HEK293 (cell line): ENCODE data around the gene RUNX1.

ENCODE experiments used
- CTCF ChIA-PET: fragments of 350-600 bp; formaldehyde crosslinking; extraction: SDS; loops from one replicate; lab custom pipeline; 2021; ENCODE audit warnings: antibody characterized with exemption; lab: Yijun Ruan, JAX
- POLR2A ChIA-PET: fragments of 300-600 bp; formaldehyde crosslinking; extraction: SDS; loops from one replicate; lab custom pipeline; 2020; ENCODE audit warnings: antibody characterized with exemption, inconsistent platforms; lab: Yijun Ruan, JAX
- H3K27ac ChIP-seq: fragments of 200-500 bp; sonication (Bioruptor generic); 2 replicates; pipeline ENCODE4 v1.5.1; 2014; ENCODE audit warnings: low read depth, low read length, control low read depth, inconsistent platforms; ENCODE audit errors: extremely low read depth
- H3K36me3 ChIP-seq, 2 experiments: fragments of 200-500 bp in 1 of 2; sonication (Bioruptor generic) in 1 of 2; 1 replicate in 1 of 2; 2 replicates in 1 of 2; pipeline ENCODE4 v1.5.1; 2014 to 2017; ENCODE audit warnings: inconsistent platforms in 2 of 2, low read length in 2 of 2; ENCODE audit not compliant: control insufficient read depth in 2 of 2, insufficient read depth in 1 of 2
- H3K4me1 ChIP-seq: fragments of 200-500 bp; sonication (Bioruptor generic); 2 replicates; pipeline ENCODE4 v1.5.1; 2014; ENCODE audit warnings: mild to moderate bottlenecking, low read length, inconsistent platforms; ENCODE audit not compliant: control insufficient read depth, insufficient read depth
- H3K4me3 ChIP-seq: 2 replicates; pipeline ENCODE4 v1.5.1; 2011; ENCODE audit warnings: low read depth, mild to moderate bottlenecking, control low read depth, low read length, moderate library complexity
- H3K9me3 ChIP-seq: fragments of 200-500 bp; sonication (Bioruptor generic); 2 replicates; pipeline ENCODE4 v1.5.1; 2014; ENCODE audit warnings: low read depth, low read length, inconsistent platforms; ENCODE audit not compliant: control insufficient read depth, insufficient read depth
- CTCF ChIP-seq: fragments of 450-650 bp; formaldehyde crosslinking; IDR thresholded peaks from 2 replicates; pipeline ENCODE4 v1.5.1; 2016; ENCODE audit warnings: missing biosample characterization, missing genetic modification characterization
- GLI4 ChIP-seq: fragments of 450-650 bp; formaldehyde crosslinking; IDR thresholded peaks from 2 replicates; pipeline ENCODE4 v1.5.1; 2016; ENCODE audit warnings: missing biosample characterization, missing genetic modification characterization
- HOXD13 ChIP-seq: sonication (generic); formaldehyde crosslinking; IDR thresholded peaks from 2 replicates; pipeline ENCODE4 v1.8.0; 2022; ENCODE audit warnings: missing genetic modification reagents, borderline replicate concordance
- KLF7 ChIP-seq: fragments of 450-650 bp; formaldehyde crosslinking; IDR thresholded peaks from 2 replicates; pipeline ENCODE4 v1.5.1; 2016; ENCODE audit warnings: missing biosample characterization, missing genetic modification characterization, borderline replicate concordance
- KLF9 ChIP-seq: fragments of 450-650 bp; formaldehyde crosslinking; IDR thresholded peaks from 2 replicates; pipeline ENCODE4 v1.5.1; 2016; ENCODE audit warnings: missing biosample characterization, missing genetic modification characterization, low read depth
- MYNN ChIP-seq: fragments of 450-650 bp; formaldehyde crosslinking; IDR thresholded peaks from 2 replicates; pipeline ENCODE4 v1.5.1; 2016; ENCODE audit warnings: missing biosample characterization, missing genetic modification characterization, borderline replicate concordance
- PRDM10 ChIP-seq: fragments of 450-650 bp; formaldehyde crosslinking; IDR thresholded peaks from 2 replicates; pipeline ENCODE4 v1.5.1; 2016; ENCODE audit warnings: missing biosample characterization, missing genetic modification characterization
- PRDM4 ChIP-seq: fragments of 450-650 bp; formaldehyde crosslinking; IDR thresholded peaks from 2 replicates; pipeline ENCODE4 v1.5.1; 2017; ENCODE audit warnings: missing biosample characterization, missing genetic modification characterization
- TRIM28 ChIP-seq: IDR thresholded peaks from 2 replicates; pipeline ENCODE4 v1.6.1; 2011; ENCODE audit warnings: low read length, control low read depth, borderline replicate concordance
- YY2 ChIP-seq: fragments of 450-650 bp; formaldehyde crosslinking; IDR thresholded peaks from 2 replicates; pipeline ENCODE4 v1.5.1; 2016; ENCODE audit warnings: missing biosample characterization, missing genetic modification characterization
- ZNF157 ChIP-seq: fragments of 450-650 bp; formaldehyde crosslinking; IDR thresholded peaks from 2 replicates; pipeline ENCODE4 v1.5.1; 2016; ENCODE audit warnings: missing biosample characterization, missing genetic modification characterization
- ZNF202 ChIP-seq: fragments of 450-650 bp; formaldehyde crosslinking; IDR thresholded peaks from 2 replicates; pipeline ENCODE4 v1.5.1; 2016; ENCODE audit warnings: missing biosample characterization, missing genetic modification characterization, borderline replicate concordance
- ZNF223 ChIP-seq: fragments of 450-650 bp; formaldehyde crosslinking; IDR thresholded peaks from 2 replicates; pipeline ENCODE4 v1.5.1; 2016; ENCODE audit warnings: missing biosample characterization, missing genetic modification characterization
- ZNF24 ChIP-seq: fragments of 450-650 bp; formaldehyde crosslinking; IDR thresholded peaks from 2 replicates; pipeline ENCODE4 v1.5.1; 2016; ENCODE audit warnings: missing biosample characterization, missing genetic modification characterization
- ZNF302 ChIP-seq: fragments of 450-650 bp; formaldehyde crosslinking; IDR thresholded peaks from 2 replicates; pipeline ENCODE4 v1.5.1; 2016; ENCODE audit warnings: missing biosample characterization, missing genetic modification characterization, low read depth
- ZNF341 ChIP-seq: fragments of 450-650 bp; formaldehyde crosslinking; IDR thresholded peaks from 2 replicates; pipeline ENCODE4; 2016; ENCODE audit warnings: low read depth, missing biosample characterization, missing genetic modification characterization
- ZNF624 ChIP-seq: fragments of 450-650 bp; formaldehyde crosslinking; IDR thresholded peaks from 2 replicates; pipeline ENCODE4 v1.5.1; 2017; ENCODE audit warnings: missing biosample characterization, missing genetic modification characterization
- ZNF670 ChIP-seq: fragments of 450-650 bp; formaldehyde crosslinking; IDR thresholded peaks from 2 replicates; pipeline ENCODE4 v1.5.1; 2016; ENCODE audit warnings: missing biosample characterization, missing genetic modification characterization, low read depth
- ZNF791 ChIP-seq: fragments of 450-650 bp; formaldehyde crosslinking; IDR thresholded peaks from 2 replicates; pipeline ENCODE4 v1.5.1; 2016; ENCODE audit warnings: missing biosample characterization, missing genetic modification characterization
- TF ChIP-seq, protein P1 (sequence below): fragments of 450-650 bp; formaldehyde crosslinking; conservative IDR thresholded peaks from 2 replicates; pipeline ENCODE4 v1.5.1; 2016; ENCODE audit warnings: low read depth, missing biosample characterization, missing genetic modification characterization
- TF ChIP-seq, protein P2 (sequence below): fragments of 450-650 bp; formaldehyde crosslinking; IDR thresholded peaks from 2 replicates; pipeline ENCODE4 v1.5.1; 2016; ENCODE audit warnings: missing biosample characterization, missing genetic modification characterization
- TF ChIP-seq, protein P3 (sequence below): fragments of 450-650 bp; formaldehyde crosslinking; IDR thresholded peaks from 2 replicates; pipeline ENCODE4 v1.5.1; 2016; ENCODE audit warnings: missing biosample characterization, missing genetic modification characterization, low read depth

RUNX1 gene

DNA sequence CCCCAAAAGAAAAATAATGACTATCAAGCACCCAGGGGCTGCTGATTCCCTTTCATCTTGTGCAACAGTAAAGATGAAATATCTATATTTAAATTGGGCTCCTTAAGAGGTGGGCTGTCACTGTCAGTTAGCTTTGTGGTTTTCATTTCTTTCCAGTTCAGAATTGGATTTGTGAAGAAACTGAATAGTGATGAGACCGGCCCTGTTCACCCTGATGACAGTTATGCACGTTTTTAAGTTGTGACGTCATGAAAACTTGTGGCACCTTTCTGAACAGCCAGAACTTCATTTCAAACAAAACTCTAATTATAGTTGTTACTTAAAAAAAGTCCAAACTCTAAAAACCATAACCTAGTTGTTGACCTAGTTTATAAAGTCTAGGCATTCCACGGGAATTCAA, 125.9 kb downstream of the RUNX1 start (continued):
- TF ChIP-seq PRDM4 (tag by site-specific recombination) (no peak), ZNF223 (tag by site-specific recombination) (no peak), YY2 (tag by site-specific recombination) (no peak), MYNN (tag by site-specific recombination) (no peak), ZNF24 (no peak), ZNF791 (no peak), ZNF202 (no peak), KLF9 (tag by site-specific recombination) (no peak), ZNF670 (tag by site-specific recombination) (no peak), GLI4 (no peak)
- TF ChIP-seq, protein P1, sequence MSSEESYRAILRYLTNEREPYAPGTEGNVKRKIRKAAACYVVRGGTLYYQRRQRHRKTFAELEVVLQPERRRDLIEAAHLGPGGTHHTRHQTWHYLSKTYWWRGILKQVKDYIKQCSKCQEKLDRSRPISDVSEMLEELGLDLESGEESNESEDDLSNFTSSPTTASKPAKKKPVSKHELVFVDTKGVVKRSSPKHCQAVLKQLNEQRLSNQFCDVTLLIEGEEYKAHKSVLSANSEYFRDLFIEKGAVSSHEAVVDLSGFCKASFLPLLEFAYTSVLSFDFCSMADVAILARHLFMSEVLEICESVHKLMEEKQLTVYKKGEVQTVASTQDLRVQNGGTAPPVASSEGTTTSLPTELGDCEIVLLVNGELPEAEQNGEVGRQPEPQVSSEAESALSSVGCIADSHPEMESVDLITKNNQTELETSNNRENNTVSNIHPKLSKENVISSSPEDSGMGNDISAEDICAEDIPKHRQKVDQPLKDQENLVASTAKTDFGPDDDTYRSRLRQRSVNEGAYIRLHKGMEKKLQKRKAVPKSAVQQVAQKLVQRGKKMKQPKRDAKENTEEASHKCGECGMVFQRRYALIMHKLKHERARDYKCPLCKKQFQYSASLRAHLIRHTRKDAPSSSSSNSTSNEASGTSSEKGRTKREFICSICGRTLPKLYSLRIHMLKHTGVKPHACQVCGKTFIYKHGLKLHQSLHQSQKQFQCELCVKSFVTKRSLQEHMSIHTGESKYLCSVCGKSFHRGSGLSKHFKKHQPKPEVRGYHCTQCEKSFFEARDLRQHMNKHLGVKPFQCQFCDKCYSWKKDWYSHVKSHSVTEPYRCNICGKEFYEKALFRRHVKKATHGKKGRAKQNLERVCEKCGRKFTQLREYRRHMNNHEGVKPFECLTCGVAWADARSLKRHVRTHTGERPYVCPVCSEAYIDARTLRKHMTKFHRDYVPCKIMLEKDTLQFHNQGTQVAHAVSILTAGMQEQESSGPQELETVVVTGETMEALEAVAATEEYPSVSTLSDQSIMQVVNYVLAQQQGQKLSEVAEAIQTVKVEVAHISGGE (tag by site-specific recombination), result no peak
- TF ChIP-seq, protein P2, sequence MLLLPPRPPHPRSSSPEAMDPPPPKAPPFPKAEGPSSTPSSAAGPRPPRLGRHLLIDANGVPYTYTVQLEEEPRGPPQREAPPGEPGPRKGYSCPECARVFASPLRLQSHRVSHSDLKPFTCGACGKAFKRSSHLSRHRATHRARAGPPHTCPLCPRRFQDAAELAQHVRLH (tag by site-specific recombination), result no peak

GRCh38 chr21:34922479-34922878, 126.6 kb downstream of the RUNX1 start:
- CTCF ChIA-PET, result no interaction called here
- H3K9me3 ChIP-seq, result no peaks in the 10 kb centered on the region
- POLR2A ChIA-PET, result no interaction called here
- TF ChIP-seq ZNF624 (no peak), CTCF (no peak), TRIM28 (no peak), ZNF302 (no peak), PRDM4 (tag by site-specific recombination) (no peak), PRDM10 (tag by site-specific recombination) (no peak), ZNF341 (tag by site-specific recombination) (no peak), ZNF157 (no peak), HOXD13 (no peak), KLF7 (tag by site-specific recombination) (no peak)
- TF ChIP-seq, protein P3, sequence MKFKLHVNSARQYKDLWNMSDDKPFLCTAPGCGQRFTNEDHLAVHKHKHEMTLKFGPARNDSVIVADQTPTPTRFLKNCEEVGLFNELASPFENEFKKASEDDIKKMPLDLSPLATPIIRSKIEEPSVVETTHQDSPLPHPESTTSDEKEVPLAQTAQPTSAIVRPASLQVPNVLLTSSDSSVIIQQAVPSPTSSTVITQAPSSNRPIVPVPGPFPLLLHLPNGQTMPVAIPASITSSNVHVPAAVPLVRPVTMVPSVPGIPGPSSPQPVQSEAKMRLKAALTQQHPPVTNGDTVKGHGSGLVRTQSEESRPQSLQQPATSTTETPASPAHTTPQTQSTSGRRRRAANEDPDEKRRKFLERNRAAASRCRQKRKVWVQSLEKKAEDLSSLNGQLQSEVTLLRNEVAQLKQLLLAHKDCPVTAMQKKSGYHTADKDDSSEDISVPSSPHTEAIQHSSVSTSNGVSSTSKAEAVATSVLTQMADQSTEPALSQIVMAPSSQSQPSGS, result no peak

More at GRCh38 chr21:34922479-34922878, 126.6 kb downstream of the RUNX1 start:
- Histone ChIP-seq H3K4me1 (no peaks in the 10 kb centered on the region), H3K27ac (no peak overlapping the region), H3K36me3 (no peaks in the 10 kb centered on the region), H3K4me3 (no peak overlapping the region)
